Stimulated activated CD8-positive, alpha-beta memory T cell treated with anti-CD3 and anti-CD28 coated beads, Interleukin-7, amount 100 ng/mL, for 1 hour (primary cell): ENCODE measurements around the gene PRDM16.
"Not testable (repeated sequence)": the region's sequence is repeated elsewhere in the genome, so short reads cannot be mapped to it uniquely, and the experiment has no call there.

ENCODE experiments used
- DNase-seq, 2 donors: peaks; one replicate each; pipeline ENCODE4 v3.0.0-alpha.2; 2020; ENCODE audit warnings: low read depth in 2 of 2

PRDM16 gene

GRCh38 chr1:3082051-3082450 is 13.0 kb downstream of the PRDM16 start:
- no peak for DNase-seq

GRCh38 chr1:3082571-3083516 is 13.8 kb downstream of the PRDM16 start:
- no peak for DNase-seq

- DNase-seq, result no peak
Observed at GRCh38 chr1:3084154-3084553, 15.2 kb downstream of the PRDM16 start.

GRCh38 chr1:3084726-3085125 is 15.7 kb downstream of the PRDM16 start:
- no peak for DNase-seq

- DNase-seq, result no peak
Observed at GRCh38 chr1:3085721-3086120, 16.7 kb downstream of the PRDM16 start.

GRCh38 chr1:3086272-3086974 is 17.4 kb downstream of the PRDM16 start:
- no peak for DNase-seq

- DNase-seq, result no peak
Observed at GRCh38 chr1:3087049-3087448, 18.0 kb downstream of the PRDM16 start.

GRCh38 chr1:3087946-3088668 is 19.1 kb downstream of the PRDM16 start:
- DNase-seq, result not testable (repeated sequence)

- DNase-seq, result no peak
Observed at GRCh38 chr1:3089490-3089889, 20.5 kb downstream of the PRDM16 start.

- no peak for DNase-seq
Observed at GRCh38 chr1:3091334-3091733, 22.3 kb downstream of the PRDM16 start.

GRCh38 chr1:3092530-3092929 is 23.5 kb downstream of the PRDM16 start:
- no peak for DNase-seq

GRCh38 chr1:3093898-3094626 is 25.1 kb downstream of the PRDM16 start:
- no peak for DNase-seq

GRCh38 chr1:3094863-3095780 is 26.1 kb downstream of the PRDM16 start:
- DNase-seq, result no peak

GRCh38 chr1:3096345-3096744 is 27.3 kb downstream of the PRDM16 start:
- DNase-seq, result no peak

GRCh38 chr1:3097231-3097630 is 28.2 kb downstream of the PRDM16 start:
- no peak for DNase-seq

GRCh38 chr1:3097861-3098260 is 28.9 kb downstream of the PRDM16 start:
- no peak for DNase-seq

GRCh38 chr1:3099861-3100260 is 30.9 kb downstream of the PRDM16 start:
- DNase-seq, result no peak

- DNase-seq, result no peak
Observed at GRCh38 chr1:3101124-3101939, 32.3 kb downstream of the PRDM16 start.

- no peak for DNase-seq
Observed at GRCh38 chr1:3102641-3103040, 33.6 kb downstream of the PRDM16 start.
